ENCODE data around the gene GNB1.

- TF ChIP-seq CTCF (conservative IDR thresholded peaks at IDR 0.05; ENCODE audit: low read depth, low read length) (no peak), EZH2 (IDR thresholded peaks at IDR 0.05; ENCODE audit: borderline replicate concordance, low read depth, low read length, poor library complexity, severe bottlenecking) (no peak)
These were observed 33.5 kb upstream of the GNB1 start for GRCh38 chr1:1924386-1924785.
